Kidney (tissue), 14 donors: Measurements from ENCODE around the gene NR3C2. TPM values are rescaled to one million over a fixed set of nuclear protein-coding genes. Genes with fewer than 3 reads are reported as not detected.
A peak's percentile ranks its signal among the peaks of the same experiment; 100 is the strongest.

Experiments
- DNase-seq, 5 donors: peaks; one replicate each; pipeline ENCODE4 v3.0.0-alpha.2; 2013 to 2020
- FAIRE-seq: peaks from 2 replicates; lab custom pipeline; 2012; peaks lifted over from hg19 to GRCh38; lab: Jason Lieb, UNC
- H3K27ac ChIP-seq, 2 donors: one replicate each; pipeline ENCODE4 v1.7.0; 2013; ENCODE audit warnings: low read depth in 2 of 2, low read length in 2 of 2, inconsistent platforms in 1 of 2
- H3K27me3 ChIP-seq: one replicate; pipeline ENCODE4 v1.7.1; 2013; ENCODE audit warnings: low read length, inconsistent platforms; ENCODE audit not compliant: control insufficient read depth, insufficient read depth
- H3K36me3 ChIP-seq, 3 donors: one replicate each; pipeline versions ENCODE4 v1.7.0 to v1.7.1; 2013; ENCODE audit warnings: low read length in 3 of 3, control low read depth in 1 of 3, inconsistent platforms in 1 of 3; ENCODE audit not compliant: insufficient read depth in 3 of 3, control insufficient read depth in 2 of 3
- H3K4me1 ChIP-seq, 3 donors: one replicate each; pipeline versions ENCODE4 v1.7.0 to v1.7.1; 2013; ENCODE audit warnings: low read length in 3 of 3, inconsistent platforms in 1 of 3, low read depth in 1 of 3; ENCODE audit not compliant: control insufficient read depth in 2 of 3, insufficient read depth in 2 of 3
- H3K4me3 ChIP-seq, 3 donors: one replicate each; pipeline versions ENCODE4 v1.7.0 to v1.8.1; 2013; ENCODE audit warnings: low read length in 3 of 3, control low read depth in 1 of 3, inconsistent platforms in 1 of 3
- H3K9ac ChIP-seq, 3 donors: one replicate each; pipeline versions ENCODE4 v1.7.0 to v1.7.1; 2013; ENCODE audit warnings: low read length in 3 of 3, control low read depth in 1 of 3, inconsistent platforms in 1 of 3
- H3K9me3 ChIP-seq, 3 donors: one replicate each; pipeline versions ENCODE4 v1.7.0 to v1.7.1; 2013; ENCODE audit warnings: low read length in 3 of 3, control low read depth in 1 of 3, inconsistent platforms in 1 of 3; ENCODE audit not compliant: control insufficient read depth in 2 of 3, insufficient read depth in 1 of 3
- CTCF ChIP-seq: IDR thresholded peaks from 3 replicates; pipeline ENCODE4 v1.5.1; 2012; ENCODE audit warnings: mild to moderate bottlenecking, moderate library complexity, borderline replicate concordance; ENCODE audit not compliant: insufficient read depth; ENCODE audit errors: extremely low read depth
- intact Hi-C: fragments of 100-400 bp; cut with DNase I; formaldehyde crosslinking; loops from one replicate; pipeline ENCODE4 v1.11.1; 2022
- polyA plus RNA-seq: library from polyadenylated mRNA; stranded (reverse); fragments of 350-450 nt; fragmentation: Illumina TruSeq; extraction: RNeasy Lipid Tissue Mini Kit (QIAGEN cat#74804); gene quantifications from one replicate; pipeline ENCODE4 v1.2.3, GENCODE V29; 2014; ENCODE audit warnings: low read depth, low replicate concordance; ENCODE audit not compliant: insufficient read depth
- total RNA-seq: library from RNA; stranded (reverse); fragmentation: NEBNext Ultra II Directional; extraction: Animal tissue kit (Norgen Biotek cat#: 25700); gene quantifications from one replicate; pipeline ENCODE4 v1.2.1, GENCODE V29; 2021
- donor health status: control.
- donor health status: control.
- donor health status: control.
- donor health status: control.
- donor health status: control.
- donor health status: DM: yes; HTN: yes; CAD: no.
- donor health status: Normal renal cell carcinoma (clear cell type).

Gene NR3C2
- total and polyA plus RNA-seq, 2 donors from 2014 or later: 8.7 to 43.4 TPM

DNA sequence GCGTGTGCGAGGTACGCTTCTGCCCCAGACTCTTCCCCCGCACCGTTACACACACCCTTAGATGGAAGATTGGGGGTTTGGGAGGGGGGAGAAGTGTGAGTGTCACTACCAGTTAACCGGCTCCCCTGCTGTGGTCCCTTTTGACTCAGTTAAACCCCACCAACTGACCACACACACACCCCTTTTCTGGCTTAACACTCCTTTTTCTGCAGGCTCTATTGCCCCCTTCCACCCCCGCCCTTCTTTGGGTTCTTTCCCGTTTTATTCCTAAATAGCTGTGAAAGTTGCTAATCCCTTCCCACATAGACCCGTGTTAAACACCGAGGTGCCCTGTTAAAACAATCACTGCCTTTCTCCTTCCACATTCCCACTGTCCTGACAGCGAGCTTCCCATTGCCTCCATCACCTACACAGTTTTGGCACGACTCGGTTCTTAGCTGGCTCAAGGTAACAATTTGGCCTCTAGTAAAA, 3.7 kb upstream of the NR3C2 start:
- peak overlapping the region; percentile 14 to 68 (median 67) for H3K9ac ChIP-seq
- no peak for FAIRE-seq

GRCh38 chr4:148445071-148445859, 3.1 kb upstream of the NR3C2 start:
- peak overlapping the region; percentile 14 to 68 (median 67) for H3K9ac ChIP-seq
- peak overlapping the region; percentile 62 to 97 (median 84) for H3K4me3 ChIP-seq
- intact Hi-C loops: no loop called here
- H3K9me3 ChIP-seq: no peaks in the 10 kb centered on the region
- peak overlapping the region; percentile 70 to 81 for H3K27ac ChIP-seq
- H3K27me3 ChIP-seq: no peaks in the 10 kb centered on the region
- peak; percentile 59 to 88 (median 79) for DNase-seq
- TF ChIP-seq CTCF: no peak
- H3K4me1 ChIP-seq: peaks cover 0 to 3% (median 0%) of the 10 kb centered on the region in 3 donors
- FAIRE-seq: no peak
- no peaks in the 10 kb centered on the region for H3K36me3 ChIP-seq

More for the DNA sequence above, 3.7 kb upstream of the NR3C2 start:
- Histone ChIP-seq H3K27ac (peak overlapping the region; percentile 59 to 81), H3K4me3 (peak overlapping the region; percentile 62 to 97 (median 83)), H3K27me3 (no peaks in the 10 kb centered on the region), H3K9me3 (no peaks in the 10 kb centered on the region), H3K4me1 (peaks cover 0 to 3% (median 0%) of the 10 kb centered on the region in 3 donors), H3K36me3 (no peaks in the 10 kb centered on the region)
- intact Hi-C loops: no loop called here
- peak in 1 of 5 donors; percentile 22 for DNase-seq
- no peak for TF ChIP-seq CTCF

DNA sequence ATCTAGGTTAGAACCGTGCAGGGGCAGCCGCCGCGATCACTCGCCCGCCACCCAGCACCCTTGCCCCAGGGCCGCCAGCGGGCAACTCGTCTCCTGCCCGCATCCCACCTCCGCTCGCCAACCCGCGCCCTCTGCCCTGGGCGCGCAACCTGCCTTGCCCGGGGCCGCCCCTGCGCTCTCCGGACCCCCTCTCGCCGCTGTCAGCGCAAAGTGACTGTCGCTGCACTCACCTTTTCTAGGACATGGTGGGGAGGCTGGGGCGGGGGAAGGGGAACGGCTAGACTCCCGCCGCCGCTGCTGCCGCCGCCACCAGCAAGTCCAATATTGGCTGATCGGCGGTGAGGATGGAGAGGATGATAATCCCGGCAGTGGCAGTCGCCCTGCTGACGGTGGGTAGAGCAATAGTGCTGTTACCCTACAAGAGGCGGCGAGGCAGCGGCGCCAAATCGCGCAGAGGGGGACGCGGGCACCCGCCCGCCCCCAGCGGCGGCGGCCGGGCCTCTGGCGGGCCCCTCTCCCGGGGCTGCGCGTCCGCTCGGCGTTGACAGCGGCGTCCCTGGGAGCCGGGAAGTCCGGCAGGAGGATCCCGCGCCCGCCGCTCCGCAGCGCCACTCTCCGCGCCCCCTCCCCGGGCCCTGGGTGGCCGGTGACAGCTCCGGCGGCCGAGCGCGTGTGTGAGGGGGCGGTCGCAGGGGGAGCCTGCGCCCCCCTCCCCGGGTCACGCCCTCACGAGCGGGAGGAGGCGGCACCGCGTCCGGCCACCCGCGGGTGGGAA, 2.3 kb upstream of the NR3C2 start:
- FAIRE-seq (no peak), DNase-seq (peak; percentile 37 to 79 (median 59))
- H3K4me3 ChIP-seq: peak overlapping the region; percentile 83 to 97 (median 84)
- no peaks in the 10 kb centered on the region for H3K9me3 ChIP-seq
- intact Hi-C loops: no loop called here
- no peaks in the 10 kb centered on the region for H3K36me3 ChIP-seq
- no peak for TF ChIP-seq CTCF
- H3K9ac ChIP-seq: peak overlapping the region in 2 of 3 donors; percentile 52 to 97
- peaks cover 0 to 7% (median 0%) of the 10 kb centered on the region in 3 donors for H3K4me1 ChIP-seq
- peak overlapping the region; percentile 81 to 84 for H3K27ac ChIP-seq
- H3K27me3 ChIP-seq: no peaks in the 10 kb centered on the region
